HCT116 (cell line): ENCODE data around the gene RWDD4. TPM values are rescaled to one million over a fixed set of nuclear protein-coding genes. Genes with fewer than 3 reads are reported as not detected.

Source experiments
- ATAC-seq: fragments of 200-7000 bp; cut with Tn5 transposase; 2 replicates; pipeline ENCODE4 v1.9.1; 2020; ENCODE audit warnings: mild to moderate bottlenecking, moderate library complexity
- BruUV-seq: library from RNA; stranded (reverse); fragments of 400-500 nt; replicated peaks from 2 replicates; lab custom pipeline; 2021; lab: Mats Ljungman, UMichigan
- CTCF ChIA-PET: fragments of 300-600 bp; sonication (Branson Sonifier 250); formaldehyde crosslinking; loops from one replicate; lab custom pipeline; 2021; ENCODE audit warnings: antibody characterized with exemption; lab: Charles Lee
- POLR2A ChIA-PET: fragments of 300-600, 350-600 bp; sonication (Branson Sonifier 250); formaldehyde crosslinking; loops from one replicate; lab custom pipeline; 2021; ENCODE audit warnings: antibody characterized with exemption; lab: Charles Lee
- RAD21 ChIA-PET, 2 experiments: fragments of 300-600 bp; sonication (Branson Sonifier 250); formaldehyde crosslinking; loops; one replicate each; lab custom pipeline; 2023; ENCODE audit warnings: low total read pairs in 2 of 2; ENCODE audit not compliant: uncharacterized antibody in 2 of 2, unreplicated experiment in 2 of 2, low non-redundant PET in 1 of 2; lab: Charles Lee
- DNase-seq: peaks from one replicate; pipeline ENCODE4 v3.0.0-alpha.2; 2010; ENCODE audit warnings: low read depth, low spot score
- H2AFZ ChIP-seq: fragments of 200-600 bp; shearing (Covaris generic), sonication (generic); 2 replicates; pipeline ENCODE4 v1.6.1; 2017; ENCODE audit warnings: low read depth, mixed run types, mixed read lengths, antibody characterized with exemption, low read length; ENCODE audit not compliant: poor library complexity, severe bottlenecking
- H3K27ac ChIP-seq: 2 replicates; pipeline ENCODE4 v1.5.1; 2012; ENCODE audit warnings: low read depth, low read length
- H3K27me3 ChIP-seq: fragments of 200-600 bp; sonication (generic); 2 replicates; pipeline ENCODE4 v1.6.1; 2016; ENCODE audit warnings: mixed run types, low read length, mixed read lengths; ENCODE audit not compliant: insufficient read depth
- H3K36me3 ChIP-seq, 2 experiments: fragments of 200-500 bp in 1 of 2; fragments of 200-600 bp in 1 of 2; sonication (Bioruptor generic) in 1 of 2; sonication (generic) in 1 of 2; 2 replicates each; pipeline versions ENCODE4 v1.5.1 to v1.6.1; 2014 to 2016; ENCODE audit warnings: low read length in 2 of 2, inconsistent platforms in 1 of 2, mixed read lengths in 1 of 2, mixed run types in 1 of 2; ENCODE audit not compliant: insufficient read depth in 2 of 2, control insufficient read depth in 1 of 2
- H3K4me1 ChIP-seq, 2 experiments: fragments of 200-600 bp in 1 of 2; sonication (generic) in 1 of 2; 2 replicates each; pipeline versions ENCODE4 v1.5.1 to v1.6.1; 2012 to 2017; ENCODE audit warnings: low read length in 2 of 2, inconsistent platforms in 1 of 2, mild to moderate bottlenecking in 1 of 2, mixed read lengths in 1 of 2, mixed run types in 1 of 2, moderate library complexity in 1 of 2; ENCODE audit not compliant: insufficient read depth in 2 of 2, control insufficient read depth in 1 of 2
- H3K4me2 ChIP-seq: fragments of 200-600 bp; sonication (generic); 2 replicates; pipeline ENCODE4 v1.6.1; 2017; ENCODE audit warnings: mixed run types, low read length, mixed read lengths
- H3K4me3 ChIP-seq, 2 experiments: fragments of 200-600 bp in 1 of 2; sonication (generic) in 1 of 2; replicated peaks in 1 of 2; 2 replicates each; pipeline ENCODE4 v1.5.1; 2011 to 2016; ENCODE audit warnings: low read length in 2 of 2, control low read depth in 1 of 2, low read depth in 1 of 2, mild to moderate bottlenecking in 1 of 2, mixed read lengths in 1 of 2, mixed run types in 1 of 2
- H3K79me2 ChIP-seq: fragments of 200-600 bp; sonication (generic); 2 replicates; pipeline ENCODE4 v1.6.1; 2017; ENCODE audit warnings: mild to moderate bottlenecking, mixed run types, low read length, moderate library complexity, mixed read lengths; ENCODE audit not compliant: insufficient read depth
- H3K9ac ChIP-seq: fragments of 200-600 bp; sonication (generic); 2 replicates; pipeline ENCODE4 v1.6.1; 2016; ENCODE audit warnings: low read length, mixed read lengths
- H3K9me2 ChIP-seq: fragments of 200-600 bp; sonication (generic), shearing (Covaris generic); 2 replicates; pipeline ENCODE4 v1.6.1; 2017; ENCODE audit warnings: mixed run types, mild to moderate bottlenecking, moderate library complexity; ENCODE audit not compliant: insufficient read depth
- H3K9me3 ChIP-seq, 2 experiments: fragments of 200-500 bp in 1 of 2; fragments of 200-600 bp in 1 of 2; sonication (Bioruptor generic) in 1 of 2; sonication (generic) in 1 of 2; 2 replicates each; pipeline ENCODE4 v1.6.1; 2014 to 2017; ENCODE audit warnings: low read length in 2 of 2, mixed read lengths in 2 of 2, inconsistent platforms in 1 of 2, low read depth in 1 of 2, mild to moderate bottlenecking in 1 of 2, mixed run types in 1 of 2, moderate library complexity in 1 of 2; ENCODE audit not compliant: control insufficient read depth in 1 of 2, insufficient read depth in 1 of 2
- H4K20me1 ChIP-seq: fragments of 200-600 bp; sonication (generic), shearing (Covaris generic); 2 replicates; pipeline ENCODE4 v1.6.1; 2017; ENCODE audit warnings: mixed run types, mild to moderate bottlenecking, moderate library complexity; ENCODE audit not compliant: insufficient read depth
- CEBPB ChIP-seq: IDR thresholded peaks from 2 replicates; pipeline ENCODE4 v1.6.1; 2012; ENCODE audit warnings: low read depth
- CTCF ChIP-seq, 3 experiments: fragments of 200-600 bp in 1 of 3; sonication (generic) in 1 of 3; IDR thresholded peaks in 2 of 3; conservative IDR thresholded peaks in 1 of 3; 2 replicates each; pipeline ENCODE4 v1.5.1; 2012 to 2017; ENCODE audit warnings: low read depth in 2 of 3, low read length in 2 of 3, antibody characterized with exemption in 1 of 3, borderline replicate concordance in 1 of 3, control low read depth in 1 of 3, mild to moderate bottlenecking in 1 of 3, mixed read lengths in 1 of 3, mixed run types in 1 of 3, moderate library complexity in 1 of 3; ENCODE audit not compliant: insufficient read depth in 1 of 3
- ELF1 ChIP-seq: IDR thresholded peaks from 2 replicates; pipeline ENCODE4 v1.6.1; 2012; ENCODE audit warnings: low read depth, borderline replicate concordance
- EZH2 ChIP-seq: fragments of 200-600 bp; sonication (generic); IDR thresholded peaks from 2 replicates; pipeline ENCODE4 v1.6.1; 2017; ENCODE audit warnings: antibody characterized with exemption, mixed run types
- EZH2phosphoT487 ChIP-seq: fragments of 200-600 bp; IDR thresholded peaks from 2 replicates; pipeline ENCODE4 v1.6.1; 2018; ENCODE audit warnings: antibody characterized with exemption, borderline replicate concordance
- FOSL1 ChIP-seq: IDR thresholded peaks from 2 replicates; pipeline ENCODE4 v1.6.1; 2012; ENCODE audit warnings: low read depth
- JUND ChIP-seq: IDR thresholded peaks from 2 replicates; pipeline ENCODE4 v1.6.1; 2012
- POLR2A ChIP-seq: IDR thresholded peaks from 2 replicates; pipeline ENCODE4 v1.7.0; 2011; ENCODE audit warnings: borderline replicate concordance; ENCODE audit not compliant: insufficient read depth, insufficient read length; ENCODE audit errors: extremely low read depth
- POLR2AphosphoS5 ChIP-seq: IDR thresholded peaks from 2 replicates; pipeline ENCODE4 v1.6.1; 2011; ENCODE audit warnings: mild to moderate bottlenecking, low read depth, low read length, moderate library complexity
- RAD21 ChIP-seq: IDR thresholded peaks from 2 replicates; pipeline ENCODE4 v1.6.1; 2012; ENCODE audit warnings: low read depth, mild to moderate bottlenecking
- SP1 ChIP-seq: IDR thresholded peaks from 2 replicates; pipeline ENCODE4 v1.6.1; 2012; ENCODE audit warnings: low read depth
- SRF ChIP-seq: IDR thresholded peaks from 2 replicates; pipeline ENCODE4 v1.6.1; 2012; ENCODE audit warnings: low read depth
- YY1 ChIP-seq: IDR thresholded peaks from 2 replicates; pipeline ENCODE4 v1.6.1; 2011; ENCODE audit warnings: low read length, low read depth, moderate library complexity, mild to moderate bottlenecking; ENCODE audit not compliant: insufficient replicate concordance; ENCODE audit errors: extremely low read depth
- ZBTB33 ChIP-seq: IDR thresholded peaks from 2 replicates; pipeline ENCODE4 v1.6.1; 2011; ENCODE audit warnings: mild to moderate bottlenecking, low read length, moderate library complexity; ENCODE audit not compliant: insufficient replicate concordance; ENCODE audit errors: extremely low read depth
- ZFX ChIP-seq: fragments of 450-650 bp; IDR thresholded peaks from 2 replicates; pipeline ENCODE4 v1.6.1; 2017
- ZNF274 ChIP-seq: fragments of 200-500 bp; sonication (Bioruptor generic); IDR thresholded peaks from 2 replicates; pipeline ENCODE4 v1.6.1; 2014; ENCODE audit warnings: mild to moderate bottlenecking, low read depth, low read length, inconsistent platforms
- intact Hi-C: fragments of 100-400 bp; cut with micrococcal nuclease; formaldehyde crosslinking; loops from 2 replicates; pipeline ENCODE4 v1.10.0; 2022
- total RNA-seq: library from RNA; stranded (reverse); gene quantifications from one replicate; pipeline ENCODE4 v1.2.1, GENCODE V29; 2021; ENCODE audit not compliant: unreplicated experiment
- TF ChIP-seq, protein P1 (sequence below): IDR thresholded peaks from 2 replicates; pipeline ENCODE4 v1.6.1; 2012
- TF ChIP-seq, protein P2 (sequence below): IDR thresholded peaks from 2 replicates; pipeline ENCODE4 v1.6.1; 2012
- TF ChIP-seq, protein P3 (sequence below): IDR thresholded peaks from 2 replicates; pipeline ENCODE4 v1.6.1; 2012; ENCODE audit warnings: low read depth

The RWDD4 gene
- total RNA-seq, 1 experiment from 2014 or later: 11.9 TPM

- ChIA-PET CTCF (no interaction called here), POLR2A (no interaction called here), RAD21 (no interaction called here)
- no peaks in the 10 kb centered on the region for H3K79me2 ChIP-seq
- no peaks in the 10 kb centered on the region for H3K9me2 ChIP-seq
- no peak overlapping the region for H3K4me3 ChIP-seq
- intact Hi-C loops: no loop called here
- no TSS peak for BruUV-seq
- no peaks in the 10 kb centered on the region for H4K20me1 ChIP-seq
- H3K4me1 ChIP-seq: no peaks in the 10 kb centered on the region
- ATAC-seq (no peak), DNase-seq (no peak)
- H3K9ac ChIP-seq: no peak overlapping the region
- no peak overlapping the region for H3K27ac ChIP-seq
- no peaks in the 10 kb centered on the region for H3K9me3 ChIP-seq
- no peak overlapping the region for H3K4me2 ChIP-seq
- no peaks in the 10 kb centered on the region for H3K27me3 ChIP-seq
- no peak for TF ChIP-seq ZBTB33
- TF ChIP-seq RAD21: no peak
- no peak for TF ChIP-seq EZH2phosphoT487
- TF ChIP-seq, protein P1, sequence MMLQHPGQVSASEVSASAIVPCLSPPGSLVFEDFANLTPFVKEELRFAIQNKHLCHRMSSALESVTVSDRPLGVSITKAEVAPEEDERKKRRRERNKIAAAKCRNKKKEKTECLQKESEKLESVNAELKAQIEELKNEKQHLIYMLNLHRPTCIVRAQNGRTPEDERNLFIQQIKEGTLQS: no peak
- no peak for TF ChIP-seq ELF1
- TF ChIP-seq POLR2A: no peak
- TF ChIP-seq ZNF274: no peak
- TF ChIP-seq YY1: no peak
- no peak for TF ChIP-seq POLR2AphosphoS5
- TF ChIP-seq, protein P2, sequence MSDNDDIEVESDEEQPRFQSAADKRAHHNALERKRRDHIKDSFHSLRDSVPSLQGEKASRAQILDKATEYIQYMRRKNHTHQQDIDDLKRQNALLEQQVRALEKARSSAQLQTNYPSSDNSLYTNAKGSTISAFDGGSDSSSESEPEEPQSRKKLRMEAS: no peak
- TF ChIP-seq SRF: no peak
- TF ChIP-seq FOSL1: no peak
- no peak for TF ChIP-seq CTCF (IDR thresholded peaks at IDR 0.05 in 2 of 3, conservative IDR thresholded peaks at IDR 0.05 in 1 of 3; ENCODE audit: borderline replicate concordance in 1 of 3, insufficient read depth in 1 of 3, low read depth in 2 of 3, low read length in 2 of 3)
- TF ChIP-seq JUND: no peak
- TF ChIP-seq SP1: no peak
- TF ChIP-seq, protein P3, sequence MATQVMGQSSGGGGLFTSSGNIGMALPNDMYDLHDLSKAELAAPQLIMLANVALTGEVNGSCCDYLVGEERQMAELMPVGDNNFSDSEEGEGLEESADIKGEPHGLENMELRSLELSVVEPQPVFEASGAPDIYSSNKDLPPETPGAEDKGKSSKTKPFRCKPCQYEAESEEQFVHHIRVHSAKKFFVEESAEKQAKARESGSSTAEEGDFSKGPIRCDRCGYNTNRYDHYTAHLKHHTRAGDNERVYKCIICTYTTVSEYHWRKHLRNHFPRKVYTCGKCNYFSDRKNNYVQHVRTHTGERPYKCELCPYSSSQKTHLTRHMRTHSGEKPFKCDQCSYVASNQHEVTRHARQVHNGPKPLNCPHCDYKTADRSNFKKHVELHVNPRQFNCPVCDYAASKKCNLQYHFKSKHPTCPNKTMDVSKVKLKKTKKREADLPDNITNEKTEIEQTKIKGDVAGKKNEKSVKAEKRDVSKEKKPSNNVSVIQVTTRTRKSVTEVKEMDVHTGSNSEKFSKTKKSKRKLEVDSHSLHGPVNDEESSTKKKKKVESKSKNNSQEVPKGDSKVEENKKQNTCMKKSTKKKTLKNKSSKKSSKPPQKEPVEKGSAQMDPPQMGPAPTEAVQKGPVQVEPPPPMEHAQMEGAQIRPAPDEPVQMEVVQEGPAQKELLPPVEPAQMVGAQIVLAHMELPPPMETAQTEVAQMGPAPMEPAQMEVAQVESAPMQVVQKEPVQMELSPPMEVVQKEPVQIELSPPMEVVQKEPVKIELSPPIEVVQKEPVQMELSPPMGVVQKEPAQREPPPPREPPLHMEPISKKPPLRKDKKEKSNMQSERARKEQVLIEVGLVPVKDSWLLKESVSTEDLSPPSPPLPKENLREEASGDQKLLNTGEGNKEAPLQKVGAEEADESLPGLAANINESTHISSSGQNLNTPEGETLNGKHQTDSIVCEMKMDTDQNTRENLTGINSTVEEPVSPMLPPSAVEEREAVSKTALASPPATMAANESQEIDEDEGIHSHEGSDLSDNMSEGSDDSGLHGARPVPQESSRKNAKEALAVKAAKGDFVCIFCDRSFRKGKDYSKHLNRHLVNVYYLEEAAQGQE: no peak
- TF ChIP-seq EZH2: no peak
- no peak for TF ChIP-seq CEBPB
- TF ChIP-seq ZFX: no peak
- peaks cover 0 to 3% of the 10 kb centered on the region in 2 experiments; a peak in 1 of 4 replicates for H3K36me3 ChIP-seq
- no peak overlapping the region for H2AFZ ChIP-seq
Observed at GRCh38 chr4:183688216-183688615, 29.2 kb upstream of the RWDD4 start.
